Neural progenitor cell (in vitro differentiated cells): ENCODE data around the gene PIGB.

Experiments used
- CTCF ChIP-seq: fragments of 200-600 bp; sonication (generic); IDR thresholded peaks from 2 replicates; pipeline ENCODE4 v1.5.1; 2017; ENCODE audit warnings: antibody characterized with exemption, mild to moderate bottlenecking
- EZH2 ChIP-seq: fragments of 200-600 bp; sonication (generic); IDR thresholded peaks from 2 replicates; pipeline ENCODE4 v1.6.1; 2017; ENCODE audit warnings: antibody characterized with exemption, mild to moderate bottlenecking, moderate library complexity

DNA sequence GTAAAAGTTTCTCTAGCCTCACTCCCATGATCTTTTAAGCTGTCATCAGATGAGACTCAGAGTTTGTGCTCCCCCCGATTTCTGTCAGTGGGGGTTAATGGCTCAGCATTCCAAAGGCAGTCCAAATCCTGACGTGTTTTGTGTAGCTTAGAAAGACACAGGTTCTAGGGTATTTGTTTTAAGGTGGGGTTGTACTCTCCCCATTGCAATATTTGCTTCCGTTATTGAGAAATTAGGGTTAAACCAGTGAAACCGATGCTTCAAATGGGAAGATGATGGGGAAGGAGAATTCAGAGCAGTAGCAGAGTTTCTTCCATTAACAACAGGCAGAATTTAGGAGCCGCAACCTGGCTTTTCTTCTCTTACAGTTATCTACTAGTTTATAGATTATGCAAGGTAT, 3.4 kb downstream of the PIGB start:
- TF ChIP-seq CTCF (no peak), EZH2 (no peak)
